HuH-7 (cell line): Measurements from ENCODE around the gene DUSP8.
"Not testable (repeated sequence)": the region's sequence is repeated elsewhere in the genome, so short reads cannot be mapped to it uniquely, and the experiment has no call there.

Experiments
- DNase-seq: peaks from one replicate; pipeline ENCODE4 v3.0.0; 2011; ENCODE audit warnings: low spot score

The DUSP8 gene

DNA sequence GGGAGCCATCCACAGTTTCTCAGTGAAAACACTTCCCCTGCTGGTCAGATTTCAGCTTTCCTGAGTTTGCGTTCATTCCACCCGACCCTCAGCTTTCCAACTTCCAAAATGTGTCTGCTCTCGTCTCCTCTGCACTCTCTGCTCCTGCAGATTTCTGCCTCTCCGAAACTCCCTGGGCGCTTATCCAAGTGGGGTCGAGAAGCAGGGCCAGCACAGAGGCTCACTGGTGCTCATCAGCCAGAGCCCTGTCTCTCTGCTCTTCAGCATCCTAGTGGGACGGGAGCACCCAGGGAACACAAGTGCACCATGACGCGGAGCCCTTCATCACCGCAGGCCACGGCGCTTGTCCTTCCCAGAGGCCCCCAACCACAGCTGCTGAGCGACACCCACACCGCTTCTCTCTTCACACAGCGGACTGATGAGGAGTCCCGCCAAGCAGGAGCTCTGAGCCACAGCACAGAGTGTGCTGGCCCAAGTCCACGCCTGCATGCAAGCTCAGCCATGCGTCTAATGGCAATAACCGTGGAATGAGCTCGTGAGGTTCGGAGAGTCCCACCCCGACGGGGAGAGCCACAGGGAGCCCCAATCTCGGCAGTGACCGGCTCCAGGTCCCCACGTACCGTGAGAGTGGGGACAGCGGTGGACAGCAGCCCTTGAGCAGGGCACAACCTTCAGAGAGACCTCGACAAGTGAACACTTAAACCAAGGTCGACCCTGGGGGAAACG lies 57.6 kb downstream of the DUSP8 start:
- no peak for DNase-seq

DNA sequence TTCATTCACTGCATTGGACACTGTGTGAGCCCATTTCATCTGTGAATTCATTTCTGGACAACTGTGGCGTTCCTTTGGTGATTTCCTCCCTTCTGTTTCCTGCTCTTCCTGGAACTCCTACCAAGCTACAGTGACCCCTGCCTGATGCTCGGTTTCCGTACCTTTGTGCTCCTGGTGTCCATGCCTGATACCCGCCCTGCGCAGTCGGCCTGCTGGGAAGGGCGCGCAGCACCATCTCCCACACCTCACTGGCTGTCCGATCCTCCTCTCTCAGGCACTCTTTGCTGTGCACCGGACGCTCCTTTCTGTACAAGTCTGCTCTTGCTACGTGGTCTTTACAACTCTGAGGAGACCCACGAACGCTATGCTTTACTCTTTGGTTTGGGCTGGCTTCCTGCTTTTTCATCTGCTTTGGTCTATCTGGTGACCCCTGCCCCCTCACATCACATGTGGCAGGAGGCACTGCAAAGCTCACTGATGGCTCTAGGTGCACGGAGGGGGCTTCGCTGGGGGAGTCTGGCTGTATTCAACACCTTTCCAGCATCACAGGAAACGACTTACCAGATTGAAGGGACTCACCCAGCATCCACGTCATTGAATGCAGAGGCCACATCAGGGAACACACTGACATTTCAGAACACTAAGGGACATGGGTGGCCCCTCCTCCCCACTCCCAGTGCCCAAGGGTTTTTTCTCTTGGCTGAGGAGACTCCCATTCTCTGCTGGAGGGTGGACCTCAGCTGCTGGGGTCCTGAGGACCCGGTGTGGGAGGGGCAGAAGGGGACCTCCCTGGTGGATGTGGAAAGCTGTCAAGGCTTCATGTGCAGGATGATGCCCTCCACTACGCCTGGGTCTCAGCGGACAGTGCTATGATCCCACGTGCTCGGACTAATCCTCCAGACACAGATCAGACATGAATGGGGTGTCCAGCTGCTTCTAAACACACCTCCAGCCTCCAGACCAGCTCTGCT lies 58.5 kb downstream of the DUSP8 start:
- no peak for DNase-seq

DNA sequence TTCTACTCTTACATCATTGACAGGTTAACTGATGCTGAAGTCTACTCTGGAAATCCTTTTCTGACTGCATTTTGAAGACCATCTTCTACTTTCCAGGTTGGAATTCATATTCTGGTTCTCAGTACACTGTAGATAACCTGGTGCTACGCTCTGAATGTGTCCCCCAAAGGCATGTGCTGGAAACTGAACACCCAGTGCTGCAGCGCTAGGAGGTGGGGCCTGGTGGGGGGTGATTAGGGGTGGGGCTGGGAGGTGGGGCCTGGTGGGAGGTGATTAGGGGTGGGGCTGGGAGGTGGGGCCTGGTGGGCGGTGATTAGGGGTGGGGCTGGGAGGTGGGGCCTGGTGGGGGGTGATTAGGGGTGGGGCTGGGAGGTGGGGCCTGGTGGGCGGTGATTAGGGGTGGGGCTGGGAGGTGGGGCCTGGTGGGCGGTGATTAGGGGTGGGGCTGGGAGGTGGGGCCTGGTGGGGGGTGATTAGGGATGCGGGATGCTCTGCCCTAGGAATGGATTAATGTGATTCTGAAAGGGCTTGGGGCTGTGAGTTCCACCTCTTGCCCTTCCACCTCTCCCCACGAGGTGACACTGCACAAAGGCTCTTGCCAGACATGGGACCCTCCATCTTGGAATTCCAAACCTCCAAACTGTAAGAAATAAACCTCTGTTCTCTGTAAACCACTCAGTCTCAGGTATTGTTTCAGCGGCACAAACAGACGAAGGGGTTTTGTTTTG lies 59.4 kb downstream of the DUSP8 start:
- peak; percentile 58 for DNase-seq

DNA sequence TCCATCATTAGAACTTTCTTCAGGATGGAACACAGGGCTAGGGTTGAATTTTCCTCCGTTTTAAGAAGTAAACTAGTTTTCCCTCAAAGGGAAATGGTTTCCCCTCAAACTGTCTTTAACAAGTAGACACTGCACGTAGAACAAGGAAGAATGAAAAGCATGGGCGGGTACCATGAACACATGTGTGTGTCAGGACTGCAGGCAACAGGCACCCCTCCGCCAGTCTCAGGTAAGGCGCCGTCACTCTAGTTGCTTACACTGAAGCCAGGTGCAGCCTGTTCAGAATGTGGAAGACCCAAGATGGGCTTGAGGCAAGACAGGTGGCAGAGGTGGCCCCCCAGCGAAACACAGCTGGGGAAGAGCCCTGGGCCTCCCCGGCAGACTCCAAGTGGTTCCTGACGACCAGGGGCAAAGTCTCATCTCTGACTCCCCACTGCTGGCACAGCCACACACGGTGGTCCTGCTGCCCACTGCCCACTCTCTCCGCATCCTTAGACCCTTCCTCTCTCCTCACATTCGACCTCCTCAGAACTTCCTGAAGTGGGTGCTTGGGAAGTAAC lies 60.1 kb downstream of the DUSP8 start:
- no peak for DNase-seq

DNA sequence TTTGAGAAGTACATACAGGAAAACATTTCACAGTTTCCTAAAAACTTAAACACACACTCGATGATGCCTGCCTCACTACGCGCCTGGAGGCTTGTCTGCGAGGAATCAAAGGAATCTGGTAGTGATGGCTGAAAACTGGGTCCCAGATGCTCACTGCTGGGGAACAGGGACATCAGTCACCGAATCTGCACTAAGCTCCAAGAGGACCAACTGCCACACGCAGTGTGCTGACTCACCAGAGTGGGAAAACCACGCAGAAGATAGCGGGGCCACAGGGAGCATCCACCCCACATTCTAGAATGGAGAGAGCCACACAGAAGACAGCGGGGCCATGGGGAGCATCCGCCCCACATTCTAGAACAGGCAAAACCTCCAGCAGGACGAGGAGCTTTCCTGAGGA lies 61.1 kb downstream of the DUSP8 start:
- no peak for DNase-seq

DNA sequence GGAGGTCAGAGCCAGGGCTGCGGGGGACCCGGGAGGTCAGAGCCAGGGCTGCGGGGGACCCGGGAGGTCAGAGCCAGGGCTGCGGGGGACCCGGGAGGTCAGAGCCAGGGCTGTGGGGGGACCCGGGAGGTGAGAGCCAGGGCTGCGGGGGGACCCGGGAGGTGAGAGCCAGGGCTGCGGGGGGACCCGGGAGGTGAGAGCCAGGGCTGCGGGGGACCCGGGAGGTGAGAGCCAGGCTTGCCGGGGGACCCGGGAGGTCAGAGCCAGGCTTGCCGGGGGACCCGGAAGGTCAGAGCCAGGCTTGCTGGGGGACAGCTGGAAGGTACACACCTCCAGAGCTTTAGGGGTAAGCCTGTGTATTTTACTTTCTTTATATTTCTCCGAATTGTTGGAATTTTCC lies 61.7 kb downstream of the DUSP8 start:
- DNase-seq, result not testable (repeated sequence)

DNA sequence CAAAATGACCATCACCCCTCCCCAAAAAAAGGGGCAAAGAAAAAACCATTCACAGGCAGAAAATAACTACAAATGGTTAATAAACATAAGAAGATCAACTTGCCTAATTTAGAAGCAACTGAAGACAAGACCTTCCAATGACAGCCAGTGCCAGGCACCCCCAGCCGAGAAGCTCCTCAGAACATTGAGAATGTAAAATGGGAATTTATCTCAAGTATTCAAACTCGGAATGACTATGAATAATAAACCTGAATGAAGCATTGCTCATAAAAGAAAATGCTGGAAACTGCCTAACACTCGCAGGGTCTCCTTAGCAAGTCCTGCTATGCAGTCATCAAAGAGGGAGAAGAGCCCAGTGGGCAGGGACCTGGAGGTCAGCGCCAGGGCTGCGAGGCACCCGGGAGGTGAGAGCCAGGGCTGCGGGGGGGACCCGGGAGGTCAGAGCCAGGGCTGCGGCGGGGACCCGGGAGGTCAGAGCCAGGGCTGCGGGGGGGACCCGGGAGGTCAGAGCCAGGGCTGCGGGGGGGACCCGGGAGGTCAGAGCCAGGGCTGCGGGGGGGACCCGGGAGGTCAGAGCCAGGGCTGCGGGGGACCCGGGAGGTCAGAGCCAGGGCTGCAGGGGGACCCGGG lies 62.3 kb downstream of the DUSP8 start:
- DNase-seq, result no peak

DNA sequence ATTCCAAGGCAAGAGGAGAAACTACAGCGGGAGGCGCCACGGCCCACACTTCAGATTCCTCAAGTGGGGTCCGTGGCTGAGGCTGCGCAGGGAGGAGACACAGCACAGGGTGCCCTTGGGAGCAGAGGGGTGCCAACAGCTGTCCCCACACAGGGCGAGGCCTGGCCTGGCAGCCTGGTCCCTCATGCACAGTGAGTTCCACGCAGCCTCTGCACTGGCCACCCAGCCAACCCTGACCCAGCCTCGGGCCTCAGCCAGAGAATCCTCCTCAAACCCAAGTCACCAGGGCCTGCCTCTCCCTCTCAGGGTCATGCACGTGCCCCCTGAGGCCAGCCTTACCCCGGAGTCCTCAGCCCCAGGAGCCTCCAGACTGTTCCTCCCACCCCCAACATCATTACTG lies 63.1 kb downstream of the DUSP8 start:
- no peak for DNase-seq

DNA sequence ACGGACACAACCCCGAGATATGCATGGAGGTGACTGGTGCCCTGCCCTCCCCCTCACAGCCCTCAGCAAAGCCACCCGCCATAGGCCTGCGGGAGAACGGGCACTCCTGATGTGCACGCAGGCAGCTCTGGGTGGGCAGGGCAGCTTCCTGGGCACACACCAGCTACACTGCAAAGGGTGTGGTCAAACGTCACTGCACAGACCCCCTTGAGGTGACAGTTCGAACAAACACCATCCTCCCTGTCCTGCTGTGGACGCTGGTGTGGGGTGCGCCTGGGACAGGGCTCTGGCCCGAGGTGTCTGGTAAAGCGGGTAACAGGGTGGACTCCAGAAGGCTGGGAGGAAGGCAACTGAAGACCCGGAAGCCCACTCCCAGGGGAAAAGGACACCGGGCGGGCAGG lies 63.6 kb downstream of the DUSP8 start:
- no peak for DNase-seq

DNA sequence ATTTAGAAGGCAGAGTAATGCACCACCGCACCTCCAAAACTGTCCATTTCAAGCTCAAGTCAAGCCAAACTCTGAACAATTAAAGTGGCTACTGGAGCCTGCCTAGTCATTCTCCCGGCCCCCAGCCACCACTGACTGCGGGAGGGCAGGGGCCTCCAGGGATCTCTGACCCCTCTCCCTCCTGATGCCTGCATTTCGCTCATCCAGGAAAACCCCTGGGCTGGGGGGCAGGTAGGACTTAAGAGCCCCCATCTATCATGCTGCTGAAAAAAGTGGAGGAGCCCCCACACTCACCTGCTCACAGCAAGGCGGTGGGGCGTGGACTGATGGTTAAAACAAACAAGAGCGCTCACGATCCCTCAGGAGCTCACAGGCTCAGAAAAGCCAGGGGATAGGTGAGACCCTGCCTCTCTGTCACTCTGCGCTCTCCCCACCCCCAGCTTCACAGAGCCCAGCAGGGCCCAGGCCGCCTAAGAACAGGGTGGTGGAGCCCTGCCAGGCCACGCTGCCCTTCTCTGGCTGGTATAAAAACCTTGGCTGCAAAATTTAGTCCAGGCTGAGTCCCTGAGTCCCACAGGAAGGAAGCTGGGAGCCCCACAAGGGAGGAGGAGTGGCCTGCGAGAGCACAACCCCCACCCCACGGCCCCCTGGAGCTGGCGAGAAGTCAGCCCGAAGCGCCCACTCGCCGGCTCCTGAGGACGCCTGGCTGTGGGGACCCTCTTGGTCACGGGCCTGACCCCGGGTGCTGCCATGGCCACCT lies 64.5 kb downstream of the DUSP8 start:
- DNase-seq, result no peak

DNA sequence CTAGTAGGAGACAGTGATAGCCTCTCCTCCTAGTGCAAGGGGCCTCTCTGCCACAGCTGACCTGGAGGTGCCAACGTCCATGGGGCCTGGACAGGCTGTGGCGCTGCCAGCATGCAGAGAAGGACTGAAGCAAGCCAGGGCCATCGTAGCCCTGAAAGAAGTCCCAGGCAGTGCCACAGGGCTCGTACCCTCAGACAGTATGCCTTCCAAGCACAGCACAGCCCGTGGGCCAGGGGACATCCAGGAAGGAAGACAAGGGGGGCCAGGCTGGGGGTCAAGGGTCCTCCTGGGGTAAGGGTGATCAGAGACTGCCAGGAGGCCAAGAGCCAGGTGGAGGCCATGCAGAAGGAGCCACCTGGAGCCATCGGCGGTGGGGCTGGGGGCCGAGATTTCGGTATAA lies 65.1 kb downstream of the DUSP8 start:
- no peak for DNase-seq

DNA sequence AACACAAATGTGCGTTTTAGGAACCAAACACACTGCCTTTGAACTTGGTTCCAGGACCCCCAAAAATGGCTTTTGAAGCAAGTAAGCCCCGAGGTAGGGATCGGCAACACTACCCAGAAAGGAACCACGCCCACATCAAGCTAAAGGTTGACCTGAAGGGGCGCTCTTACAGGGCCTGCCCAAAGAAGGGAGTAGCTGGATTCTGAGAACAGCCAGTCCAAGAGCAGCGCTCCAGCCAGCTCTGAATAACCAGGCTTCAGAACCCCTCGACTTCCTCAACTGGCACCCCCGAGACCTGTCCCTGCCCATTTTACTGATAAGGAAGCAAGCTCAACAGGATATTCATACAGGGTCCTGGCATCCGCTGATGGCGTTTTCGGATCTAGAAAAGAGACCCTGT lies 66.6 kb downstream of the DUSP8 start:
- DNase-seq, result peak; percentile 52

DNA sequence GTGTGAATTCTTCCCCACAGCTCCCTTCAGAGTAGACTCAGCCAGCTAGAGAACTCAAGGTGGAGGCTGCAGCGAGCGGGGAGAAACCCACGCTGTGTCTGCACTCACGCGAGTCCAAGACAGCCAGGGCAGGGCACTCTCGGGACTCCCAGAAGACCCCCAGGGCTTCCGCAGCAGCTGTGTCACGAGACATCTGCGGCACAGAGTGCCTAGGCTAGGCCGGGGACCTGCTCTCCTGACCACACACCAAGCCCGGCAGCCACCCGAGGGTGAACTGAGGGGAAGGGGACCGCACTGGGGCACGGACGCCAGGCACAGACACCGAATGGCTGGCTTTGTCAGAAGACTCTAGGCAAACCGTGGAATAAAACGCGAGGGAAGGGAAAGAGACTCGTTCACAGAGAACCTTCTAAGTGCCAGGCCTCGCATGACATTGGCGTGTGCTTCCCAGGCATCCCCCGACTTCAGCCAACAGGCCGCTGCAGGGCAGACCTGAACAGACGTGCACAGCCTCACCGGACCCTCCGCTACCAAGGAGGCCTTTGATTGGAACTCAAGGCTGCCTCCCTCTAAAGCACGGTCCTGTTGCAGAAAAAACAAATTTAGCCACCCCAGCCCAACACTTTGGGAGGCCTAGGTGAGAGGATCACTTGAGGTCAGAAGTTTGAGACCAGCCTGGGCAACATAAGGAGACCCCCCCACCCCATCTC lies 67.3 kb downstream of the DUSP8 start:
- no peak for DNase-seq

DNA sequence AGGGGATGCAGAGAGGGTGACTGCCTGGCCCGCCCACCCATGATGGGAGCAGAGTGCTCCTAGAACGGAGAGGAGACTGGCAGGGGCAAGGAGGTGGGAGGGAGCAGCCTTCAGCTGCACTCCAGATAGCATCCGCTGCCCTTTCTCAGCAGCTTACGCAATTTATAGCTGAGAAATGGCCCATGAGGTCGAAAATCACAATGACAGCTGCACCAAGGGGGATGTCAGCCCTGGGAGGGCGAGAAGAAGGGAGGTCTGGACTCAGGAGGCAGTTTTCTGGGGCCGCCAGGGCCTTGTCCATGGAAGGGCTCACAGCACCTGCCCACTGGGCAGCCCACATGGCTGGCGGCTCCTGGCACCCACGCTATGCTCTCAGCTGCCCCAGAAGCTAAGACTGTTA lies 67.9 kb downstream of the DUSP8 start:
- no peak for DNase-seq
